ENCODE results near the gene KLHL15. TPM values are rescaled to one million over a fixed set of nuclear protein-coding genes. Genes with fewer than 3 reads are reported as not detected.

The KLHL15 gene
- polyA plus RNA-seq, 1 of the 3 experiments (the other 2 are of a cell fraction), result 2.4 TPM

- H3K27ac ChIP-seq (ENCODE audit: low read depth in 2 of 2, low read length in 1 of 2), result no peak overlapping the region
Measured at GRCh38 chrX:23993012-23993633, 33.9 kb downstream of the KLHL15 start.

GRCh38 chrX:23992431-23992830 is 34.6 kb downstream of the KLHL15 start:
- 56% methylated on average over 3 of the region's 3 CpGs for WGBS (ENCODE audit: low lambda C conversion rate)
- H3K9ac ChIP-seq, result no peak overlapping the region
- H4K20me1 ChIP-seq (ENCODE audit: insufficient read depth), result no peaks in the 10 kb centered on the region; the same call in 1 of the 2 replicates
- no peak overlapping the region for H3K4me2 ChIP-seq
- CTCF ChIA-PET, result interaction anchor here (1.2 to 1.4 kb wide), 2 partner anchors 10 to 28 kb away, joined by 4 read pairs; no protein-coding TSS in a partner anchor
- no peak overlapping the region for H3K4me3 ChIP-seq (ENCODE audit: low read depth in 2 of 2, low read length in 1 of 2)
- peaks cover under 1 to 12% of the 10 kb centered on the region in 2 experiments for H3K36me3 ChIP-seq (replicated peaks in 1 of 2; ENCODE audit: control insufficient read depth in 1 of 2, insufficient read depth in 2 of 2, low read length in 1 of 2)
- peaks cover 11% of the 10 kb centered on the region for H3K79me2 ChIP-seq (ENCODE audit: insufficient read depth)
- H3K9me2 ChIP-seq, result no peaks in the 10 kb centered on the region
- H3K27ac ChIP-seq (ENCODE audit: low read depth in 2 of 2, low read length in 1 of 2), result no peak overlapping the region
- no peaks in the 10 kb centered on the region for H3K27me3 ChIP-seq (ENCODE audit: insufficient read depth)
- POLR2A ChIA-PET, result no interaction called here
- no peak overlapping the region for H2AFZ ChIP-seq (ENCODE audit: low read depth)
- H3F3A ChIP-seq (replicated peaks; ENCODE audit: insufficient read depth), result no peaks in the 10 kb centered on the region
- TF ChIP-seq ZBTB33 (IDR thresholded peaks at IDR 0.05; ENCODE audit: borderline replicate concordance, low read depth) (no peak), ELF1 (IDR thresholded peaks at IDR 0.05) (no peak), PBX3 (IDR thresholded peaks at IDR 0.05) (no peak), GATA2 (CRISPR knock-in tag; IDR thresholded peaks at IDR 0.05) (no peak), RCOR1 (IDR thresholded peaks at IDR 0.05; ENCODE audit: low read length) (no peak), TCF12 (IDR thresholded peaks at IDR 0.05) (no peak)
- no peak for DNase-seq
- no peaks in the 10 kb centered on the region for H3K9me3 ChIP-seq
- H3K4me1 ChIP-seq (ENCODE audit: control insufficient read depth in 1 of 2, insufficient read depth in 2 of 2, low read depth in 1 of 2, low read length in 1 of 2), result no peaks in the 10 kb centered on the region

More at GRCh38 chrX:23993012-23993633, 33.9 kb downstream of the KLHL15 start:
- WGBS (ENCODE audit: low lambda C conversion rate), result 27% methylated on average over 3 of the region's 3 CpGs
- H3K9me3 ChIP-seq, result no peaks in the 10 kb centered on the region
- no peak overlapping the region for H2AFZ ChIP-seq (ENCODE audit: low read depth)
- H3K79me2 ChIP-seq (ENCODE audit: insufficient read depth), result peaks cover 11% of the 10 kb centered on the region
- H3K4me2 ChIP-seq, result no peak overlapping the region
- no peaks in the 10 kb centered on the region for H3K9me2 ChIP-seq
- no peaks in the 10 kb centered on the region for H3K27me3 ChIP-seq (ENCODE audit: insufficient read depth)
- no peaks in the 10 kb centered on the region for H3K4me1 ChIP-seq (ENCODE audit: control insufficient read depth in 1 of 2, insufficient read depth in 2 of 2, low read depth in 1 of 2, low read length in 1 of 2)
- H3F3A ChIP-seq (replicated peaks; ENCODE audit: insufficient read depth), result no peaks in the 10 kb centered on the region
- DNase-seq, result no peak
- no peaks in the 10 kb centered on the region; the same call in 1 of the 2 replicates for H4K20me1 ChIP-seq (ENCODE audit: insufficient read depth)
- no peak overlapping the region for H3K4me3 ChIP-seq (ENCODE audit: low read depth in 2 of 2, low read length in 1 of 2)
- TF ChIP-seq NRF1 (IDR thresholded peaks at IDR 0.05; ENCODE audit: low read depth, low read length) (no peak), FOXJ3 (CRISPR knock-in tag; IDR thresholded peaks at IDR 0.05) (no peak), SMC3 (IDR thresholded peaks at IDR 0.05; ENCODE audit: low read depth, low read length) (no peak), CTCF (IDR thresholded peaks at IDR 0.05) (no peak), TAF1 (IDR thresholded peaks at IDR 0.05; ENCODE audit: borderline replicate concordance, low read depth, low read length) (no peak)
- no peak overlapping the region for H3K9ac ChIP-seq
- ChIA-PET POLR2A (no interaction called here), CTCF (interaction anchor here (1.2 to 1.4 kb wide), 2 partner anchors 11 to 27 kb away, joined by 4 read pairs; no protein-coding TSS in a partner anchor)
- peaks cover 0 to 5% of the 10 kb centered on the region in 2 experiments for H3K36me3 ChIP-seq (replicated peaks in 1 of 2; ENCODE audit: control insufficient read depth in 1 of 2, insufficient read depth in 2 of 2, low read length in 1 of 2)
